Stimulated activated memory B cell treated with anti-CD40 and anti-IgM and Interleukin-4, amounts not matched to agents 10 μg/mL and 1 μg/mL and 100 μg/mL, for 72 hours (primary cell): ENCODE results near the gene HDAC4.

Experiments used
- ATAC-seq: fragments of 150-1000 bp; cut with Tn5 transposase; 2 replicates; pipeline ENCODE4 v1.10.0; 2021
- H3K27ac Mint-ChIP-seq: one replicate; pipeline ENCODE4 v1.8.0; 2022; ENCODE audit warnings: mild to moderate bottlenecking, mixed read lengths
- H3K27me3 Mint-ChIP-seq: one replicate; pipeline ENCODE4 v1.8.0; 2022; ENCODE audit warnings: mixed read lengths
- H3K36me3 Mint-ChIP-seq: one replicate; pipeline ENCODE4 v1.8.0; 2022; ENCODE audit warnings: mixed read lengths
- H3K4me1 Mint-ChIP-seq: one replicate; pipeline ENCODE4 v1.8.0; 2022; ENCODE audit warnings: mixed read lengths
- H3K4me3 Mint-ChIP-seq: one replicate; pipeline ENCODE4 v1.8.0; 2022; ENCODE audit warnings: mild to moderate bottlenecking, moderate library complexity, mixed read lengths
- H3K9me3 Mint-ChIP-seq: one replicate; pipeline ENCODE4 v1.8.0; 2022; ENCODE audit warnings: mixed read lengths

The HDAC4 gene

DNA sequence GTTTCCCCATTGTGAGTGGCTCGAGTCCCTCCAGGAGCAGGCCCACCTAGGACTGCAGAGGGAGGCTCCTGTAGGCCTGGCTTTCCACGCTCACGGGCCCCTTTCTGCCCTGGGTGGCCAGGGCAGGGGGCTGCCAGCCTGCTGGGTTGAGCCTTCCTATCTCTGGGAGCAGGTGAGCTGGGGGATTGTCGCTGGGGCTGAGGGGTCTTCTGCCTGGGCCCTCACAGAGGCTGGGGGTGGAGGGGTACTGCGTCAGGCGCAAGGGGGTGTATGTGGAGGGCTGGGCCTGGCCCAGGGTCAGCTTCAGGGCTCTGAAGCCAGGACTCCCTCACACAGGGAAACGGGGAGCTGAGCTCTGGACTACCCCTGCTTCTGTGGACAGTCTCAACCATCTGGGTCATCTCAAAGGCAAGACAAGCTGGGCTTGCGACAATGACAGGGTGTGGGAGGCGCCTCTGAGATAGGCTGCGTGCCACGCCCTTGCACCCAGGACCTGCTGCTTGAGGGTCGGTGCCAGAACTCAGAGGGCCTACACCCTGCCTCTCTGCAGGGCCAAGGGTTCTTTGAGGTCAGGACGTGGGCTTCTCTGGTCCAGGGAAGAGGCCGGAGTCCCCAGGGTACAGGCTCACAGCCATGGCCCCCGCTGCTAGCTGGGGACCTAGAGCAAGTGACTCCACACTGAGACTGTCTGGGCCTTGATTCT is 346.9 kb downstream of the HDAC4 start:
- no peak overlapping the region for H3K27ac Mint-ChIP-seq
- no peaks in the 10 kb centered on the region for H3K9me3 Mint-ChIP-seq
- H3K27me3 Mint-ChIP-seq, result no peaks in the 10 kb centered on the region
- no peaks in the 10 kb centered on the region for H3K4me1 Mint-ChIP-seq
- H3K36me3 Mint-ChIP-seq, result peaks cover 32% of the 10 kb centered on the region
- ATAC-seq, result peak; percentile 24
- no peak overlapping the region for H3K4me3 Mint-ChIP-seq

- no peak for ATAC-seq
- Mint-ChIP-seq H3K9me3 (no peaks in the 10 kb centered on the region), H3K27ac (no peak overlapping the region), H3K4me3 (no peak overlapping the region), H3K27me3 (no peaks in the 10 kb centered on the region), H3K36me3 (peaks cover 32% of the 10 kb centered on the region), H3K4me1 (no peaks in the 10 kb centered on the region)
These were observed 347.8 kb downstream of the HDAC4 start for GRCh38 chr2:239052798-239053665.

GRCh38 chr2:239051891-239052445 is 348.9 kb downstream of the HDAC4 start:
- Mint-ChIP-seq H3K4me1 (no peaks in the 10 kb centered on the region), H3K27ac (no peak overlapping the region), H3K9me3 (no peaks in the 10 kb centered on the region), H3K36me3 (peaks cover 32% of the 10 kb centered on the region), H3K4me3 (no peak overlapping the region), H3K27me3 (no peaks in the 10 kb centered on the region)
- ATAC-seq, result no peak

DNA sequence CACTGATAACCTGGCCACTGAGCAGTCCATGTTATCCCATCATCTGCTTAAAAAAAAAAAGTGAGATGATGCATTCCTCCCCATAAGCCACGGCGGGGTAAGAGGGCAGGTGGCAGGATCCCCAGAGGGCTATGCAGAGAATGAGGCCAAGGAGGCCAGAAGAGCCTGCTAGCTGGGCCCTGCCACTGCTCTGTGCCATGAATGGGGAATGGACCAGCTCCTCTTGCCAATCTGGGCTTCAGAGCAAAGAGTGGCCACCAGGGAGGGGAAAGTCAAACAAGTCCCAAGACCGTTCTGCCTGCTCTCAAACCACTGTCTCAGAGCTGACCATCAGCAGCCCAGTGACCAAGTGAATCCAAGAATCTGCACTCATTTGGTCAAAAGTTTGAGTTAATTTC is 350.6 kb downstream of the HDAC4 start:
- Mint-ChIP-seq H3K9me3 (no peaks in the 10 kb centered on the region), H3K4me1 (no peaks in the 10 kb centered on the region), H3K27me3 (no peaks in the 10 kb centered on the region), H3K27ac (no peak overlapping the region), H3K36me3 (peaks cover 32% of the 10 kb centered on the region), H3K4me3 (no peak overlapping the region)
- no peak for ATAC-seq

DNA sequence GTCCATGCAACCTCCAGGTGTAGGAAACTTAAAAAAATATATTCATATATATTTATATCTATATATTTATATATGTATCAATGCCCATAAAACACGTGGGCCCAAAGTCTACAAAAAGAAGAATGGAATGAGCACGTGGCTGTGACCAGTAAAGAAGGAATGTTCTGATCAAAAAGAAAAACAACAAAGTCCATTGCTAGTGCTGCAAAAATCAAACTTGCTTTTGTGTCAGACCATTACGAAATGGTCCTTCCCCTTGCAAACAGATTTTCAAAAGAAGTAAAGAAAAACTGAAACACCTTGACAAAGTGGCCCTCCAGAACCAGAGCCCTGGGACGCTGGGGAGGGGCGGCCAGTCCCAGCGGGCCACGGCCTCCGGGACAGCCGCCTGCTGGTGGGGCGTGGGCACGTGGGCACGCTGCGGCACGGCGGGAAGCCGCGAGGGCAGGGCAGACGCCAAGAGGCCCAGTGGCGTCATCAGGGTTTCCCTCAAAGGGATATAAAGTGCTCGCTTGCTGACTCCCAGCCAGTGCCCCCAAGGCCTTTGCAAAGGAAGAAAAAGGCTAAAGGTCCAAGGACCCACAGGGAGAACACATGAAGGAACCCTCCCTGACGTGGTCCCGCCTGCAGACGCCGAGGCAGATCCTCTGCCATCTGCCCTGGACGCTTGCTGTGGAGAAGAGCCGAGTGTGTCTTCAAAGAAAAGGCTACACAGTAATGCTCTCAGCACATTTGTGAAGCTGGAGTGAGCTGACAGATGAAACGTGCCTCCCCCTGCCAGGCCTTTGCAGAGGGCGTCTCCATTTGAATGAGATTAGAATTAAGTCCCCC is 351.2 kb downstream of the HDAC4 start:
- H3K4me1 Mint-ChIP-seq, result no peaks in the 10 kb centered on the region
- H3K9me3 Mint-ChIP-seq, result no peaks in the 10 kb centered on the region
- no peak overlapping the region for H3K27ac Mint-ChIP-seq
- no peaks in the 10 kb centered on the region for H3K27me3 Mint-ChIP-seq
- H3K36me3 Mint-ChIP-seq, result peaks cover 32% of the 10 kb centered on the region
- ATAC-seq, result no peak
- H3K4me3 Mint-ChIP-seq, result no peak overlapping the region

- Mint-ChIP-seq H3K27me3 (no peaks in the 10 kb centered on the region), H3K9me3 (no peaks in the 10 kb centered on the region), H3K36me3 (peaks cover 27% of the 10 kb centered on the region), H3K4me3 (no peak overlapping the region), H3K27ac (no peak overlapping the region), H3K4me1 (no peaks in the 10 kb centered on the region)
- ATAC-seq, result no peak
These were observed 352.1 kb downstream of the HDAC4 start for GRCh38 chr2:239048736-239049135.

DNA sequence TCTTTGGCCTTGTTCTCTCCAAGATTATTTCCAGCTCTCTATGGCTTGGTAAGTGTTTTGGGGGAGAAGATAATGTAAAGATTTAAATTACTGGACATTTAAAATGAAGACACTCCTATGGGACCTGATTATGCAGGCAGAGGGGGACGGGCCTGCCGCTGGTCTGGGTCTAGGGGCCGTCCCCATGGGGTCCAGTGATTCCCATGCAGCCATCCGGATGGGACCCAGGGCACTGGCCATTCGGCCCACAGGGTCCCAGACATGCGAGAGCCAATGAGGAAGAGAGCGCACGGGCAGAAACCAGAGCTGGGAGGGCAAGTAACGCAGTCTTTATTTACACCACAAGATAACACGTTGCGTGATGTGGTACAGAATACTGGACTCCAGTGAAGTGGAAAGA is 353.0 kb downstream of the HDAC4 start:
- Mint-ChIP-seq H3K36me3 (peaks cover 18% of the 10 kb centered on the region), H3K27me3 (no peaks in the 10 kb centered on the region), H3K4me1 (no peaks in the 10 kb centered on the region), H3K4me3 (no peak overlapping the region), H3K27ac (no peak overlapping the region), H3K9me3 (no peaks in the 10 kb centered on the region)
- no peak for ATAC-seq

DNA sequence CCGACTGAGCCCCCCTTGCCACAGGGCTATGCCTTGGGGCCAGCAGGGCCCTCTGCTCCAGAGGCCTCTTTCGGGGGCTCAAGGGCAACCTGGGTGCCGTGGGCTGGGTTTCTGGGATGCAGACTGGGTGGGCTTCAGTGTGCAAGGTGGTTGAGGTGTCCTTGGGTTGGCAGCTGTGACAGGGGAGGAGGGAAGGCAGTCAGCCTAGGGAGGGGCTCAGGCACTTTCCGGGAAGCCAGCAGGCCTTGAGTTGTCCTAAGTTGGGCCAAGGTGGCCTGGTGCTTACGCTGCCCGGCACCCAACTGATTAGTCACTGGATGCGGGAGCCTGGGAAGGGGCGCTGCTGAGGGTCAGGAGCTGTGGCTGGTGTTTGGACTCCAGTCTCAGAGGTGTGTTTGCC is 353.4 kb downstream of the HDAC4 start:
- Mint-ChIP-seq H3K4me3 (no peak overlapping the region), H3K27ac (no peak overlapping the region), H3K9me3 (no peaks in the 10 kb centered on the region), H3K4me1 (no peaks in the 10 kb centered on the region), H3K27me3 (no peaks in the 10 kb centered on the region), H3K36me3 (peaks cover 14% of the 10 kb centered on the region)
- no peak for ATAC-seq

DNA sequence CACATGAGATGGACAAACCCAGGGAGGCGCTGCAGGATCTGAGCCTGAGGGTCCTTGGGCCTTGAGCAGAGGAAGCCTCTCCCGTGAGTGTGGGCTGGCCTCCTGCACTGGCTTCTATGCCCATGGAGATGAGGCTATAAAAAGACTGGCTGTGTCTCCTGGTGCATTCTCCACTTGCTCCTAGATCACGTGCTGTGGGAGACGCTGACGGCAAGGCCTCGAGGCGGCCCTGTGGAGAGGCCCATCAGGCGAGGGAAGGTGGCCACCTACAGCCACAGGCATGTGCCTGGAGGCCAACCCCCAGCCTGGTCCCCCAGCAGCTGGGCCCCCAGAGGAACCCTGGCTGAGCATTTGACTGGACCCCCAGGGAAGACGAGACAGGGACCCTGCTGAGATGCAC is 354.0 kb downstream of the HDAC4 start:
- peaks cover 9% of the 10 kb centered on the region for H3K36me3 Mint-ChIP-seq
- no peak overlapping the region for H3K4me3 Mint-ChIP-seq
- H3K27me3 Mint-ChIP-seq, result no peaks in the 10 kb centered on the region
- ATAC-seq, result no peak
- H3K9me3 Mint-ChIP-seq, result no peaks in the 10 kb centered on the region
- no peaks in the 10 kb centered on the region for H3K4me1 Mint-ChIP-seq
- no peak overlapping the region for H3K27ac Mint-ChIP-seq

DNA sequence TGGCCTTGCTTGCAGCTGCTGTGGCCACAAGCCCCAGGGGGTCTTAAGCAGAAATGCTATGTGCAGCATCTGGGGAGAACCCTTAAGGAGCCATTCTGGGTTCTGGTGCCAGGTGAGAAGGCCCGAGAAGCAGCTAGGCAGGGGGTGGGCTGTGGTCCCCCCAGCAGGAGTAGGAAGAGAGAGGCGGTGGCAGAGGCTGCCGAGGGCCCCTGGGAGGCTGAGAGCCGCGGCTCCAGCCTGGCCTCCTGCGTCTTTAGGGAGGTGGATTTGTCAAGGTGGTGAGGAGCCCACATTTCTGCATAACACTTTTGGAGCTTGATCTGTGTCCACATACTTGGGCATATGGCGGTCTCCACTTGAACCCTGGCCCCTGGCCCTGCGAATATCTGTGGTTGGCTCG is 356.5 kb downstream of the HDAC4 start:
- no peaks in the 10 kb centered on the region for H3K9me3 Mint-ChIP-seq
- no peak overlapping the region for H3K27ac Mint-ChIP-seq
- H3K27me3 Mint-ChIP-seq, result peaks cover 17% of the 10 kb centered on the region
- H3K4me3 Mint-ChIP-seq, result no peak overlapping the region
- no peaks in the 10 kb centered on the region for H3K4me1 Mint-ChIP-seq
- ATAC-seq, result no peak
- H3K36me3 Mint-ChIP-seq, result no peaks in the 10 kb centered on the region

GRCh38 chr2:239043326-239043725 is 357.5 kb downstream of the HDAC4 start:
- Mint-ChIP-seq H3K36me3 (no peaks in the 10 kb centered on the region), H3K27ac (no peak overlapping the region), H3K27me3 (peaks cover 26% of the 10 kb centered on the region)

GRCh38 chr2:239042551-239043320 is 358.1 kb downstream of the HDAC4 start:
- Mint-ChIP-seq H3K27ac (no peak overlapping the region), H3K9me3 (no peaks in the 10 kb centered on the region), H3K36me3 (no peaks in the 10 kb centered on the region), H3K27me3 (peaks cover 29% of the 10 kb centered on the region), H3K4me3 (no peak overlapping the region), H3K4me1 (no peaks in the 10 kb centered on the region)
- no peak for ATAC-seq

More at GRCh38 chr2:239043326-239043725, 357.5 kb downstream of the HDAC4 start:
- no peaks in the 10 kb centered on the region for H3K9me3 Mint-ChIP-seq
- no peak for ATAC-seq
- no peak overlapping the region for H3K4me3 Mint-ChIP-seq
- H3K4me1 Mint-ChIP-seq, result no peaks in the 10 kb centered on the region

- no peak overlapping the region for H3K27ac Mint-ChIP-seq
- no peak overlapping the region for H3K4me3 Mint-ChIP-seq
- no peaks in the 10 kb centered on the region for H3K9me3 Mint-ChIP-seq
- H3K36me3 Mint-ChIP-seq, result no peaks in the 10 kb centered on the region
- ATAC-seq, result no peak
- no peaks in the 10 kb centered on the region for H3K4me1 Mint-ChIP-seq
- peaks cover 36% of the 10 kb centered on the region for H3K27me3 Mint-ChIP-seq
These were observed 358.8 kb downstream of the HDAC4 start for GRCh38 chr2:239042046-239042445.

DNA sequence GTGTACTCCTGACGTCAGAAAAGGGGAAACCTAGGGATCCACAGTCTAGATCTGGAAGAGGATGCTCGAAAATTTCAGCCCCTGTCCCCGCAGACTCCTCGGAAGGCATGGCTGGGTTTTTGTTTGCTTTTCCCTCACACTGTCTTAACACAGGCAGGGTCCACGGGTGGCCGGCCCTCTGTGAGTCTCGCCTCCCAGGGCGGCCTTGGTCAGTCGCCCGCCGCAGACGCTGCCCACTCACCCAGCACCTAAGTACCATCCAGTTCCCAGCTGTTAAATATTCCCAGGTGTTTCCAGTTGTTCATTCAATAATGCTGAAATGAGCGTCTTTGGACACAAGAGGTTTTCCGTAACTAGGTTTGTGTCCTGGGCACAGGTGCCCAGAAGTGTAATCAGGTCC is 359.8 kb downstream of the HDAC4 start:
- Mint-ChIP-seq H3K9me3 (no peaks in the 10 kb centered on the region), H3K4me1 (no peaks in the 10 kb centered on the region), H3K4me3 (no peak overlapping the region), H3K36me3 (no peaks in the 10 kb centered on the region), H3K27me3 (peaks cover 45% of the 10 kb centered on the region), H3K27ac (no peak overlapping the region)
- ATAC-seq, result no peak
